ENCODE data around the gene S100A6.
"Not testable (repeated sequence)": the region's sequence is repeated elsewhere in the genome, so short reads cannot be mapped to it uniquely, and the experiment has no call there.

Gene S100A6

DNA sequence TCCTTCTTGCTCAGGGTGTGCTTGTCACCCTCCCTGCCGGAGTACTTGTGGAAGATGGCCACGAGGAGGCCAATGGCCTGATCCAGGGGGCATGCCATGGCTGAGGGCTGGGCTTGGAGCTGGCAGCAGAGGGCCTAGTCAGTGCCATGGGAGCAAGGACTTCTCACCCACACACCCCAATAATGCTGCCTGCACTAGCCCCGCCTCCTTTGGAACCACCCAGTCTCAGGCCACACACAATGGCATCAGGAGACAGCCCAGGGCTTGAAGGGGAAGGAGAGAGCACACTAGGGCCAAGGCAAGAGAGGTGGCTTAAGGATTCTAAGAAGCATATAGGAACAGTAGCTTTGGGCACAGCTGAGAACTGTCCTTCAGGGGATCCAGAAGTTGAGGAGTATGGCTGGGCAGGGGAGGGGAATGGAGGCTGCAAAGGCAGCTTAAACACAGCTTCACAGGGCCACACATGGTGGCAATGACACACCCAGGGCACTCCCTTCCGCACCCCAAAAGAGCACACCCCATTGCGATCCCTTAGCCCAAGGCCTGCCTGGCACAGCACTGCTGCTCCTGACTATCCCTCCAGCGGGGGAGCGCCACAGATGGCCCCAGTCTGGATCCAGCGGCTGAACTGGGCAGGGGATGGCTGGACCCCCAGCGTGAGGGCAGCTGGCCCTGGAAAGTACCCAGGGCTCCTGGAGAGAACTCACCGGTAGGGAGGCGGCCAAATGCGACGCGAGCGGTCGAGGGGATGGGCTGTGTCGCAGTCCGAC lies at the start of gene S100A6:
Gene S100A6, minus strand, starts transcription at position 750 of the 770 bp plus-strand sequence. Its CDS starts 652 bp downstream, at position 98.
- H3K4me3 ChIP-seq (ENCODE audit: low read depth, low read length): peak within 1 kb of the TSS; percentile 72
- H3K9ac ChIP-seq: no peak within 1 kb of the TSS
- H3K27me3 ChIP-seq (ENCODE audit: control insufficient read depth, insufficient read depth, low read length): no peaks in the 10 kb centered on the region
- peak within 1 kb of the TSS; percentile 32 for H3K27ac ChIP-seq
- peak within 1 kb of the TSS; percentile 98 for H3K4me2 ChIP-seq (ENCODE audit: low read length)
- H3K9me3 ChIP-seq (ENCODE audit: control insufficient read depth, low read length): no peaks in the 10 kb centered on the region
- peak within 1 kb of the TSS; percentile 84 for H2AFZ ChIP-seq
- no peaks in the 10 kb centered on the region for H3K79me2 ChIP-seq
- H3K4me1 ChIP-seq: peaks cover 4% of the 10 kb centered on the region
- H3K36me3 ChIP-seq (ENCODE audit: control insufficient read depth, insufficient read depth, low read length): no peaks in the 10 kb centered on the region
- TF ChIP-seq, protein P1, sequence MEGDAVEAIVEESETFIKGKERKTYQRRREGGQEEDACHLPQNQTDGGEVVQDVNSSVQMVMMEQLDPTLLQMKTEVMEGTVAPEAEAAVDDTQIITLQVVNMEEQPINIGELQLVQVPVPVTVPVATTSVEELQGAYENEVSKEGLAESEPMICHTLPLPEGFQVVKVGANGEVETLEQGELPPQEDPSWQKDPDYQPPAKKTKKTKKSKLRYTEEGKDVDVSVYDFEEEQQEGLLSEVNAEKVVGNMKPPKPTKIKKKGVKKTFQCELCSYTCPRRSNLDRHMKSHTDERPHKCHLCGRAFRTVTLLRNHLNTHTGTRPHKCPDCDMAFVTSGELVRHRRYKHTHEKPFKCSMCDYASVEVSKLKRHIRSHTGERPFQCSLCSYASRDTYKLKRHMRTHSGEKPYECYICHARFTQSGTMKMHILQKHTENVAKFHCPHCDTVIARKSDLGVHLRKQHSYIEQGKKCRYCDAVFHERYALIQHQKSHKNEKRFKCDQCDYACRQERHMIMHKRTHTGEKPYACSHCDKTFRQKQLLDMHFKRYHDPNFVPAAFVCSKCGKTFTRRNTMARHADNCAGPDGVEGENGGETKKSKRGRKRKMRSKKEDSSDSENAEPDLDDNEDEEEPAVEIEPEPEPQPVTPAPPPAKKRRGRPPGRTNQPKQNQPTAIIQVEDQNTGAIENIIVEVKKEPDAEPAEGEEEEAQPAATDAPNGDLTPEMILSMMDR (IDR thresholded peaks at IDR 0.05): no peak

DNA sequence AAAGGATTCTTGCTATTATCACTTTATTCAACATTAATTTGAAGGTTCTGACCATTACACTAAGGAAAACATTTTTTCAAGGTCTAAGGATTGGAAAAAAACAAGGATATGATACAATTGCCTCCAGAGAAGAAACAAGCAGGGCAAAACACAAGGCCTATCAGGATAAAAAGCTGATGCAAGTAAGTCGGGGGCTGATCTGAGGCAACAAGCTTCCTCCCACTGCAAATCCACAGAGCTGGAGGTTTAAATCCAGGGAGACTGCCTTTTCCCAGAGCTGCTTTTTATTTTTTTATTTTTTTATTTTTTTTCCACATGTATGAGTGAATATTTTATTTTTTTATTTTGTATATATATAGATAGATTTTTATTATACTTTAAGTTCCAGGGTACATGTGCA lies 49.2 kb upstream of the S100A6 start:
- Histone ChIP-seq H3K27me3 (ENCODE audit: control insufficient read depth, insufficient read depth, low read length) (no peaks in the 10 kb centered on the region), H3K4me2 (ENCODE audit: low read length) (no peak overlapping the region), H3K9ac (no peak overlapping the region), H3K36me3 (ENCODE audit: control insufficient read depth, insufficient read depth, low read length) (no peaks in the 10 kb centered on the region), H3K27ac (no peak overlapping the region), H3K4me1 (no peaks in the 10 kb centered on the region), H3K4me3 (ENCODE audit: low read depth, low read length) (no peak overlapping the region), H2AFZ (no peak overlapping the region), H3K79me2 (no peaks in the 10 kb centered on the region), H3K9me3 (ENCODE audit: control insufficient read depth, low read length) (no peaks in the 10 kb centered on the region)
- TF ChIP-seq, protein P1 (IDR thresholded peaks at IDR 0.05): no peak

DNA sequence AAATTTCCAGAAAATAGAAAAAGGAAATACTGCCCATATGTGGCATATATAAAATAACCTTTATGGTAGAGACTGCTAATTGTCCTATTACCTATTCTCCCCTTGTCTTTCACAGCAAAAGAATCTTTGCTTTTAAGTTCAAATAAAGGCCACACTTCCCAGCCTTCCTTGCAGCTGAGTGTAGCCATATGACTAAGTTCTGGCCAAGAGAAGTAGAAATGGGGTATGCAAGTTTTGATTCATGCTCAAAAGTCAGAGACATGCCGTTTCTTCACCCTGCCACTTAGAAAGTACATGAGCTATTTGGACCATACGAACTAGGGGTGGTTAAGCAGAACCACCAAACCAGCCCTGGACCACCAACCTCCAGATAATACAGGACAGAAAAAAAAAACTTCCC lies 48.2 kb upstream of the S100A6 start:
- Histone ChIP-seq H3K27ac (no peak overlapping the region), H3K27me3 (ENCODE audit: control insufficient read depth, insufficient read depth, low read length) (no peaks in the 10 kb centered on the region), H2AFZ (no peak overlapping the region), H3K9me3 (ENCODE audit: control insufficient read depth, low read length) (no peaks in the 10 kb centered on the region), H3K4me2 (ENCODE audit: low read length) (no peak overlapping the region), H3K36me3 (ENCODE audit: control insufficient read depth, insufficient read depth, low read length) (no peaks in the 10 kb centered on the region), H3K4me1 (no peaks in the 10 kb centered on the region), H3K79me2 (no peaks in the 10 kb centered on the region), H3K4me3 (ENCODE audit: low read depth, low read length) (no peak overlapping the region), H3K9ac (no peak overlapping the region)
- TF ChIP-seq, protein P1 (IDR thresholded peaks at IDR 0.05): no peak

DNA sequence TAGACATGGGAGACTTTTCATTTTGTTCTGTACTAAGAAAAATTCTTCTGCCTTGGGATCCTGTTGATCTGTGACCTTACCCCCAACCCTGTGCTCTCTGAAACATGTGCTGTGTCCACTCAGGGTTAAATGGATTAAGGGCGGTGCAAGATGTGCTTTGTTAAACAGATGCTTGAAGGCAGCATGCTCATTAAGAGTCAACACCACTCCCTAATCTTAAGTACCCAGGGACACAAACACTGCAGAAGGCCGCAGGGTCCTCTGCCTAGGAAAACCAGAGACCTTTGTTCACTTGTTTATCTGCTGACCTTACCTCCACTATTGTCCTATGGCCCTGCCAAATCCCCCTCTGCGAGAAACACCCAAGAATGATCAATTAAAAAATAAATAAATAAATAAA lies 47.7 kb upstream of the S100A6 start:
- not testable (repeated sequence) for H3K9ac ChIP-seq; H3K79me2 ChIP-seq; H3K27me3 ChIP-seq (ENCODE audit: control insufficient read depth, insufficient read depth, low read length); H3K4me1 ChIP-seq; H3K4me2 ChIP-seq (ENCODE audit: low read length); H3K27ac ChIP-seq; H3K36me3 ChIP-seq (ENCODE audit: control insufficient read depth, insufficient read depth, low read length); H3K4me3 ChIP-seq (ENCODE audit: low read depth, low read length); H2AFZ ChIP-seq; H3K9me3 ChIP-seq (ENCODE audit: control insufficient read depth, low read length)

DNA sequence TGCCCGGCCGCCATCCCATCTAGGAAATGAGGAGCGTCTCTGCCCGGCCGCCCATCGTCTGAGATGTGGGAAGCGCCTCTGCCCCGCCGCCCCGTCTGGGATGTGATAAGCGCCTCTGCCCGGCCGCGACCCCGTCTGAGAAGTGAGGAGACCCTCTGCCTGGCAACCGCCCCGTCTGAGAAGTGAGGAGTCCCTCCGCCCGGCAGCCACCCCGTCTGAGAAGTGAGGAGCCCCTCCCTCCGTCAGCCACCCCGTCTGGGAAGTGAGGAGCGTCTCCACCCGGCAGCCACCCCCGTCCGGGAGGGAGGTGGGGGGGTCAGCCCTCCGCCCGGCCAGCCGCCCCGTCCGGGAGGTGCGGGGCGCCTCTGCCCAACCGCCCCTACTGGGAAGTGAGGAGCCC lies 47.0 kb upstream of the S100A6 start:
- H3K4me2 ChIP-seq (ENCODE audit: low read length); H3K9me3 ChIP-seq (ENCODE audit: control insufficient read depth, low read length); H3K36me3 ChIP-seq (ENCODE audit: control insufficient read depth, insufficient read depth, low read length); H3K27me3 ChIP-seq (ENCODE audit: control insufficient read depth, insufficient read depth, low read length); H3K79me2 ChIP-seq; H2AFZ ChIP-seq; H3K27ac ChIP-seq; H3K4me1 ChIP-seq; H3K4me3 ChIP-seq (ENCODE audit: low read depth, low read length); H3K9ac ChIP-seq: not testable (repeated sequence)

DNA sequence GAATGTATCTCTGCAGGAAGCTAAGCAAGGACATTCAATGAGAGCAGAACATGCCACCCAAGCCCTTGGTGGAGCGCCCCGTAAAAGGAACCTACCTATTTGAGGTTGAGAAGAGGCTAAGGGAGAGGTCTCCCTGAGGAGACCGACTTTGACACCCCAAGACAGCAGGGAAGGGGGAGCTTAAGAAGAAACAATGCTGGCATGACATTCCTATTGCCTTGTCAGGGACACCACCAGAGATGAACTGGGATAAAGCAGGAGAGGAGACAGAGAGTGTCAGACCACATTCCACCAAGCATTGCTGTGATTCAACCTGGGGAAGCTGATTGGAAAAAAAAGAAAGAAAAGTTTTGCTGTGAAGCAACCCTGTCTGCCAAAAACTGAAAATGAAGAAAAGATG lies 43.1 kb upstream of the S100A6 start:
- H3K27ac ChIP-seq: no peak overlapping the region
- no peaks in the 10 kb centered on the region for H3K4me1 ChIP-seq
- no peaks in the 10 kb centered on the region for H3K79me2 ChIP-seq
- H3K9me3 ChIP-seq (ENCODE audit: control insufficient read depth, low read length): no peaks in the 10 kb centered on the region
- TF ChIP-seq, protein P1 (IDR thresholded peaks at IDR 0.05): no peak
- no peaks in the 10 kb centered on the region for H3K27me3 ChIP-seq (ENCODE audit: control insufficient read depth, insufficient read depth, low read length)
- H3K36me3 ChIP-seq (ENCODE audit: control insufficient read depth, insufficient read depth, low read length): no peaks in the 10 kb centered on the region
- H3K9ac ChIP-seq: no peak overlapping the region
- H2AFZ ChIP-seq: no peak overlapping the region
- no peak overlapping the region for H3K4me2 ChIP-seq (ENCODE audit: low read length)
- no peak overlapping the region for H3K4me3 ChIP-seq (ENCODE audit: low read depth, low read length)
